ENCODE results near the gene PRPF40A. TPM values are rescaled to one million over a fixed set of nuclear protein-coding genes. Genes with fewer than 3 reads are reported as not detected.
A peak's percentile ranks its signal among the peaks of the same experiment; 100 is the strongest.

PRPF40A gene
- total and polyA plus RNA-seq, 2 of the 8 experiments (the other 6 are each of a cell fraction or from before 2014, with no cell fraction given), result 85.5 to 176 TPM

DNA sequence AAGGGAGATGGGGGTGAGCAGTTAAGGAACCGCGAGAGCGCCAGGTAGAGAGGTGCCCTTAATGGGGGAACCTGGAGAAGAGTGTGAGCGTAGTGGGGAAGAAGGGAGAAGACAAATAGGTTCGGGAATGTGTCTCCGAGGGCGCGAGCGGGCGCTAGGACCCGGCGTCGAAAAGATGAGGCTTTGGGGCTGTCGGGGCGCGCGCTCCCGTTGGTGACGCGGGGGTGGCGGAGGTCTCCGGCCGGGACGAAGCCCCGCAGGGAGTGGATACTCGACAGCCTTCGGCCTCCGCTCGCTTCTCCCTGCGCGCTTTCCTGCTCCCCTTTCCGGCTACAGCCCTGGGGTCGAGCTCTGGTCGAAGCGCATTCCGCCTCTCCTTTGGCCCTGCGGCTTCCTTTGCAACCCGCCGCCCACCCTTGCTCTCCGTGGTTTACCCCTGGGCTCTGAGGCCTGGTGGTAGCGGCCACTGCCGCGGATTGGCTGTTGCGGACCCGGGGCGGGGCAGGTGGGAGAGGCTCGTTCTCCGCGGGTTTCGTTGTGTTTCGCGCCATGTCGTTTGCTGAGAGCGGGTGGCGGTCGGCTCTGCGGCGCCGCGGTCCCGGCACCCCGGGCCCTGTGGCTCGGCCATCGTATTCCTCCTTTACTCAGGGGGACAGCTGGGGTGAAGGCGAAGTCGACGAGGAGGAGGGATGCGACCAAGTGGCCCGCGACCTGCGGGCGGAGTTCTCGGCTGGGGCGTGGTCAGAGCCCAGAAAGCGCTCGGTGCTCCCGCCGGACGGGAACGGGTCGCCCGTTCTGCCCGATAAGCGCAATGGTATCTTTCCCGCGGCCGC, 1.0 kb upstream of the PRPF40A start, which contains the start of gene ARL6IP6 (continued):
- TF ChIP-seq, protein P1, sequence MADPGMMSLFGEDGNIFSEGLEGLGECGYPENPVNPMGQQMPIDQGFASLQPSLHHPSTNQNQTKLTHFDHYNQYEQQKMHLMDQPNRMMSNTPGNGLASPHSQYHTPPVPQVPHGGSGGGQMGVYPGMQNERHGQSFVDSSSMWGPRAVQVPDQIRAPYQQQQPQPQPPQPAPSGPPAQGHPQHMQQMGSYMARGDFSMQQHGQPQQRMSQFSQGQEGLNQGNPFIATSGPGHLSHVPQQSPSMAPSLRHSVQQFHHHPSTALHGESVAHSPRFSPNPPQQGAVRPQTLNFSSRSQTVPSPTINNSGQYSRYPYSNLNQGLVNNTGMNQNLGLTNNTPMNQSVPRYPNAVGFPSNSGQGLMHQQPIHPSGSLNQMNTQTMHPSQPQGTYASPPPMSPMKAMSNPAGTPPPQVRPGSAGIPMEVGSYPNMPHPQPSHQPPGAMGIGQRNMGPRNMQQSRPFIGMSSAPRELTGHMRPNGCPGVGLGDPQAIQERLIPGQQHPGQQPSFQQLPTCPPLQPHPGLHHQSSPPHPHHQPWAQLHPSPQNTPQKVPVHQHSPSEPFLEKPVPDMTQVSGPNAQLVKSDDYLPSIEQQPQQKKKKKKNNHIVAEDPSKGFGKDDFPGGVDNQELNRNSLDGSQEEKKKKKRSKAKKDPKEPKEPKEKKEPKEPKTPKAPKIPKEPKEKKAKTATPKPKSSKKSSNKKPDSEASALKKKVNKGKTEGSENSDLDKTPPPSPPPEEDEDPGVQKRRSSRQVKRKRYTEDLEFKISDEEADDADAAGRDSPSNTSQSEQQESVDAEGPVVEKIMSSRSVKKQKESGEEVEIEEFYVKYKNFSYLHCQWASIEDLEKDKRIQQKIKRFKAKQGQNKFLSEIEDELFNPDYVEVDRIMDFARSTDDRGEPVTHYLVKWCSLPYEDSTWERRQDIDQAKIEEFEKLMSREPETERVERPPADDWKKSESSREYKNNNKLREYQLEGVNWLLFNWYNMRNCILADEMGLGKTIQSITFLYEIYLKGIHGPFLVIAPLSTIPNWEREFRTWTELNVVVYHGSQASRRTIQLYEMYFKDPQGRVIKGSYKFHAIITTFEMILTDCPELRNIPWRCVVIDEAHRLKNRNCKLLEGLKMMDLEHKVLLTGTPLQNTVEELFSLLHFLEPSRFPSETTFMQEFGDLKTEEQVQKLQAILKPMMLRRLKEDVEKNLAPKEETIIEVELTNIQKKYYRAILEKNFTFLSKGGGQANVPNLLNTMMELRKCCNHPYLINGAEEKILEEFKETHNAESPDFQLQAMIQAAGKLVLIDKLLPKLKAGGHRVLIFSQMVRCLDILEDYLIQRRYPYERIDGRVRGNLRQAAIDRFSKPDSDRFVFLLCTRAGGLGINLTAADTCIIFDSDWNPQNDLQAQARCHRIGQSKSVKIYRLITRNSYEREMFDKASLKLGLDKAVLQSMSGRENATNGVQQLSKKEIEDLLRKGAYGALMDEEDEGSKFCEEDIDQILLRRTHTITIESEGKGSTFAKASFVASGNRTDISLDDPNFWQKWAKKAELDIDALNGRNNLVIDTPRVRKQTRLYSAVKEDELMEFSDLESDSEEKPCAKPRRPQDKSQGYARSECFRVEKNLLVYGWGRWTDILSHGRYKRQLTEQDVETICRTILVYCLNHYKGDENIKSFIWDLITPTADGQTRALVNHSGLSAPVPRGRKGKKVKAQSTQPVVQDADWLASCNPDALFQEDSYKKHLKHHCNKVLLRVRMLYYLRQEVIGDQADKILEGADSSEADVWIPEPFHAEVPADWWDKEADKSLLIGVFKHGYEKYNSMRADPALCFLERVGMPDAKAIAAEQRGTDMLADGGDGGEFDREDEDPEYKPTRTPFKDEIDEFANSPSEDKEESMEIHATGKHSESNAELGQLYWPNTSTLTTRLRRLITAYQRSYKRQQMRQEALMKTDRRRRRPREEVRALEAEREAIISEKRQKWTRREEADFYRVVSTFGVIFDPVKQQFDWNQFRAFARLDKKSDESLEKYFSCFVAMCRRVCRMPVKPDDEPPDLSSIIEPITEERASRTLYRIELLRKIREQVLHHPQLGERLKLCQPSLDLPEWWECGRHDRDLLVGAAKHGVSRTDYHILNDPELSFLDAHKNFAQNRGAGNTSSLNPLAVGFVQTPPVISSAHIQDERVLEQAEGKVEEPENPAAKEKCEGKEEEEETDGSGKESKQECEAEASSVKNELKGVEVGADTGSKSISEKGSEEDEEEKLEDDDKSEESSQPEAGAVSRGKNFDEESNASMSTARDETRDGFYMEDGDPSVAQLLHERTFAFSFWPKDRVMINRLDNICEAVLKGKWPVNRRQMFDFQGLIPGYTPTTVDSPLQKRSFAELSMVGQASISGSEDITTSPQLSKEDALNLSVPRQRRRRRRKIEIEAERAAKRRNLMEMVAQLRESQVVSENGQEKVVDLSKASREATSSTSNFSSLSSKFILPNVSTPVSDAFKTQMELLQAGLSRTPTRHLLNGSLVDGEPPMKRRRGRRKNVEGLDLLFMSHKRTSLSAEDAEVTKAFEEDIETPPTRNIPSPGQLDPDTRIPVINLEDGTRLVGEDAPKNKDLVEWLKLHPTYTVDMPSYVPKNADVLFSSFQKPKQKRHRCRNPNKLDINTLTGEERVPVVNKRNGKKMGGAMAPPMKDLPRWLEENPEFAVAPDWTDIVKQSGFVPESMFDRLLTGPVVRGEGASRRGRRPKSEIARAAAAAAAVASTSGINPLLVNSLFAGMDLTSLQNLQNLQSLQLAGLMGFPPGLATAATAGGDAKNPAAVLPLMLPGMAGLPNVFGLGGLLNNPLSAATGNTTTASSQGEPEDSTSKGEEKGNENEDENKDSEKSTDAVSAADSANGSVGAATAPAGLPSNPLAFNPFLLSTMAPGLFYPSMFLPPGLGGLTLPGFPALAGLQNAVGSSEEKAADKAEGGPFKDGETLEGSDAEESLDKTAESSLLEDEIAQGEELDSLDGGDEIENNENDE (IDR thresholded peaks at IDR 0.05; ENCODE audit: insufficient replicate concordance, low read length), result no peak
- TF ChIP-seq FOSL1 (IDR thresholded peaks at IDR 0.05; ENCODE audit: insufficient read depth, low read depth, low read length) (peak; percentile 93), TAF7 (optimal IDR thresholded peaks at IDR 0.05; ENCODE audit: borderline replicate concordance, low read depth, low read length) (peak; percentile 93), CREB1 (IDR thresholded peaks at IDR 0.05) (peak; percentile 75), YY1 (IDR thresholded peaks at IDR 0.05; ENCODE audit: low read depth, low read length) (no peak; the same call in none of the 2 replicates), CHD1 (IDR thresholded peaks at IDR 0.05; ENCODE audit: low read depth, low read length) (peak; percentile 81), POLR2AphosphoS5 (IDR thresholded peaks at IDR 0.05; ENCODE audit: low read depth, low read length) (peak; percentile 78), EGR1 (IDR thresholded peaks at IDR 0.05; ENCODE audit: borderline replicate concordance, low read depth, low read length) (peak; percentile 80), TBP (IDR thresholded peaks at IDR 0.05; ENCODE audit: low read depth, low read length) (peak; percentile 94), CHD2 (IDR thresholded peaks at IDR 0.05; ENCODE audit: low read length) (no peak)
- TF ChIP-seq, protein P2, sequence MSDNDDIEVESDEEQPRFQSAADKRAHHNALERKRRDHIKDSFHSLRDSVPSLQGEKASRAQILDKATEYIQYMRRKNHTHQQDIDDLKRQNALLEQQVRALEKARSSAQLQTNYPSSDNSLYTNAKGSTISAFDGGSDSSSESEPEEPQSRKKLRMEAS (IDR thresholded peaks at IDR 0.05), result peak; percentile 17

All from H1 (cell line).